NOMO-1 treated with DMSO at 0.1 percent for 48 hours (cell line): ENCODE results near the gene CACNB1.
"Not testable (repeated sequence)": the region's sequence is repeated elsewhere in the genome, so short reads cannot be mapped to it uniquely, and the experiment has no call there.

Experiments
- DNase-seq: peaks from one replicate; lab custom pipeline; 2025; ENCODE audit not compliant: unreplicated experiment; lab: John Stamatoyannopoulos, UW

CACNB1 gene

GRCh38 chr17:39129544-39129943, 67.9 kb downstream of the CACNB1 start:
- DNase-seq = not testable (repeated sequence)

- DNase-seq = no peak
These were observed 71.0 kb downstream of the CACNB1 start for GRCh38 chr17:39126436-39126835.

- no peak for DNase-seq
These were observed 72.2 kb downstream of the CACNB1 start for GRCh38 chr17:39125143-39125875.

- no peak for DNase-seq
These were observed 73.8 kb downstream of the CACNB1 start for GRCh38 chr17:39123627-39124026.
